Sigmoid colon (tissue), 4 donors: ENCODE measurements around the gene CDC42EP4.

Experiments used
- CTCF ChIP-seq, 4 experiments: fragments of 450-650 bp in 3 of 4; fragments of 200-600 bp in 1 of 4; IDR thresholded peaks; one replicate each; pipeline ENCODE4 v1.5.1; 2016 to 2019; ENCODE audit warnings: antibody characterized with exemption in 4 of 4, mild to moderate bottlenecking in 3 of 4, moderate library complexity in 2 of 4
- EP300 ChIP-seq, 4 donors: sonication (generic); formaldehyde crosslinking; IDR thresholded peaks; one replicate each; pipeline ENCODE4 v1.6.1; 2017; ENCODE audit warnings: antibody characterized with exemption in 4 of 4
- POLR2A ChIP-seq, 2 donors: fragments of 450-650 bp; IDR thresholded peaks; one replicate each; pipeline ENCODE4 v1.6.1; 2016; ENCODE audit warnings: antibody characterized with exemption in 2 of 2, mild to moderate bottlenecking in 2 of 2, moderate library complexity in 2 of 2
- POLR2AphosphoS5 ChIP-seq, 4 donors: sonication (generic); formaldehyde crosslinking; IDR thresholded peaks; one replicate each; pipeline ENCODE4 v1.6.1; 2017; ENCODE audit warnings: antibody characterized with exemption in 4 of 4

- TF ChIP-seq CTCF (IDR thresholded peaks at IDR 0.05) (no peak), POLR2A (IDR thresholded peaks at IDR 0.05) (no peak), POLR2AphosphoS5 (IDR thresholded peaks at IDR 0.05) (no peak), EP300 (IDR thresholded peaks at IDR 0.05) (no peak)
Observed at GRCh38 chr17:73302189-73302588, 9.6 kb downstream of the CDC42EP4 start.
